Activated T-helper 17 cell treated with anti-CD3 and anti-CD28 coated beads, Interleukin-2, amount 50 U/mL, for 72 hours (primary cell): Measurements from ENCODE around the gene HOXB4. TPM values are rescaled to one million over a fixed set of nuclear protein-coding genes. Genes with fewer than 3 reads are reported as not detected.

ENCODE experiments used
- ATAC-seq: fragments of 150-1000 bp; cut with Tn5 transposase; replicated peaks from 2 replicates; pipeline ENCODE4 v1.10.0; 2021; ENCODE audit warnings: mild to moderate bottlenecking, moderate library complexity
- H3K27ac Mint-ChIP-seq: one replicate; pipeline ENCODE4 v1.8.0; 2022; ENCODE audit warnings: mixed read lengths
- H3K27me3 Mint-ChIP-seq: one replicate; pipeline ENCODE4 v1.8.0; 2022; ENCODE audit warnings: mixed read lengths
- H3K36me3 Mint-ChIP-seq: one replicate; pipeline ENCODE4 v1.8.0; 2022; ENCODE audit warnings: low read depth, mild to moderate bottlenecking, mixed read lengths
- H3K4me1 Mint-ChIP-seq: one replicate; pipeline ENCODE4 v1.8.0; 2022; ENCODE audit warnings: mixed read lengths
- H3K4me3 Mint-ChIP-seq: one replicate; pipeline ENCODE4 v1.8.0; 2022; ENCODE audit warnings: mild to moderate bottlenecking, mixed read lengths
- H3K9me3 Mint-ChIP-seq: one replicate; pipeline ENCODE4 v1.8.0; 2022; ENCODE audit warnings: mixed read lengths
- total RNA-seq, 2 donors: library from RNA; stranded (reverse); gene quantifications; one replicate each; pipeline ENCODE4 v1.2.3, GENCODE V29; 2022

Gene HOXB4
- total RNA-seq, 2 donors from 2014 or later: 2.6 to 2.8 TPM

DNA sequence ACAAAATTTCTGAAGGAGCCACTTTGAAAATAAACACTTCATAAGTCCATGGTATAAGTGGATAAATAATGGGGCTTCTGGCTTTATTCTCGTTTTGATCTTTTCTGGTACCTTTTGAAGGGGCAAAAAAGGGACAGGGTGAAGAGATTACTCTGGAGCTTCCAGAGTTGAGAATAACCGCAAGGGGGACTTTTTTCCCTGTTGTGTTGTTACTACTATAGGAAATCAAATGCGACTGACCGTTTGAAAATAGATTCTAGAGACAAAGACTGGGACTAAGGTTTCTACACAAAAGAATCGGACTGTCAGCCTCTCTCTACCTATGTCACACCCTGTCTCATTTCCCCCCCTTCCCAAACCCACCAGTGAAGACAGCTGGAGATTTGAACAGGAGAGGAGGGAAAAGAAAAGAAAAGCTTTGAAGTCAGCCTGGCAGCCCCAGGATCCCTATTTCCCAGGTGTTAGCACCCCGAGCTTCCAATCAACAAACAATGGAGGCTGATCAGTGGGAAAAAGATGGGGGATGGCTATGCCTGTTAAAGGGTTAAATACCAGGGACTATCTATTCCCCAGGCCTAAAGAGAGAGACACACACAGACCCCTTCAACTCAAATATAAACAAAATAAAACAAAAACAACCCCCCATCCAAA lies 8.4 kb downstream of the HOXB4 start:
- H3K9me3 Mint-ChIP-seq: no peaks in the 10 kb centered on the region
- no peak overlapping the region for H3K27ac Mint-ChIP-seq
- ATAC-seq: no peak
- H3K27me3 Mint-ChIP-seq: peaks cover 7% of the 10 kb centered on the region
- H3K4me3 Mint-ChIP-seq: no peak overlapping the region
- H3K36me3 Mint-ChIP-seq: no peaks in the 10 kb centered on the region
- no peaks in the 10 kb centered on the region for H3K4me1 Mint-ChIP-seq

DNA sequence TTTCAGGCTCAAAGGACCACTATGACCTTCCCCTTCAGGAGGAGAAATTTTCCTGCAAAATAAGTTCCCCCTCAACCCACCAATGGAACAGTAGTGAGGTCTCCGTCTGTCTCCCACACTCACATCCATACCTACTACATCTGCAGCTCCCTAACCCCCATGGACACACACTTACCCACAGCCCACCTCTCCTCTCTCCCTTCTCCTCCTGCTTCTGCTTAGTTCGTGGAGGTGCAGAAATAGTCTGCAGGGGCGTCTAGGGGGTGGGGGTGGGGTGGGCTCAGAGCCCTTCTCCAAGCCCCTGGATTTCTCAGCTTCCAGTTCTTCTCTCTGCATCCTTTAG lies 8.9 kb downstream of the HOXB4 start:
- H3K27ac Mint-ChIP-seq: no peak overlapping the region
- H3K36me3 Mint-ChIP-seq: no peaks in the 10 kb centered on the region
- H3K9me3 Mint-ChIP-seq: no peaks in the 10 kb centered on the region
- no peaks in the 10 kb centered on the region for H3K4me1 Mint-ChIP-seq
- no peak for ATAC-seq
- H3K4me3 Mint-ChIP-seq: no peak overlapping the region
- peaks cover 7% of the 10 kb centered on the region for H3K27me3 Mint-ChIP-seq

DNA sequence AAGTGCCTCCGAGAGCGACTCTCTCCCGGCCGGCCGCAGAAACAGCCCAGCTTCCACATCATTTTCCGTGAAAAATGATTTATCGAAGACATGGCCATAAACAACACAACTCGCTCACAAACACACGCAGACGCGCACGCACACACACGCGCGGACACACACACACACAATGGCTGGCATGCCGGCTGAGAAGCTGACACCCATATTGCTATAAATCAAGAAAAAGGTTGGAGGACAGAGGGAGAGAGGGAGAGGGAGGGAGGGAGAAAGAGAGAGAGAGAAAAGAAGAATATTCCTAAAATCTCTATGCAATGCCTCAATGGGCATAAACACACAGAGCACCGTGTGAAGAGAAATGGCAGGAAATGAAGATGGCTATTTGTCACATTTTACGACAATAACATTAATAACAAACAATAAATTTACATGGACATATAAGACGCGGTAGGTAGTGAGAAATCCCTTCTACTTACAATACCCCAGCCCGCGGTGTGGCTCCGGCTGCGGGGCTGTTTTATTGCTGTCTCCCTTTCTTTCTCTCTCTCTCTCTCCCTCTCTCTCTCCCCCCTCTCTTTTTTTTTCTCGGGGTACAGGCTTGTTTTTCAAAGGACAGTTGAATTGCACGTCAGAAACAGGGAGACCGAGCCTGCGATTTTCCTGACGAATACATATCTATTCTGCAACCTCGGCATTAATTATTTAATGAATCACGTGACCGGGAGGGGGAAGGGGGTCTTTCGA lies 9.5 kb downstream of the HOXB4 start:
- H3K27me3 Mint-ChIP-seq: peaks cover 7% of the 10 kb centered on the region
- no peak overlapping the region for H3K4me3 Mint-ChIP-seq
- no peak overlapping the region for H3K27ac Mint-ChIP-seq
- no peak for ATAC-seq
- H3K36me3 Mint-ChIP-seq: no peaks in the 10 kb centered on the region
- no peaks in the 10 kb centered on the region for H3K4me1 Mint-ChIP-seq
- H3K9me3 Mint-ChIP-seq: no peaks in the 10 kb centered on the region

DNA sequence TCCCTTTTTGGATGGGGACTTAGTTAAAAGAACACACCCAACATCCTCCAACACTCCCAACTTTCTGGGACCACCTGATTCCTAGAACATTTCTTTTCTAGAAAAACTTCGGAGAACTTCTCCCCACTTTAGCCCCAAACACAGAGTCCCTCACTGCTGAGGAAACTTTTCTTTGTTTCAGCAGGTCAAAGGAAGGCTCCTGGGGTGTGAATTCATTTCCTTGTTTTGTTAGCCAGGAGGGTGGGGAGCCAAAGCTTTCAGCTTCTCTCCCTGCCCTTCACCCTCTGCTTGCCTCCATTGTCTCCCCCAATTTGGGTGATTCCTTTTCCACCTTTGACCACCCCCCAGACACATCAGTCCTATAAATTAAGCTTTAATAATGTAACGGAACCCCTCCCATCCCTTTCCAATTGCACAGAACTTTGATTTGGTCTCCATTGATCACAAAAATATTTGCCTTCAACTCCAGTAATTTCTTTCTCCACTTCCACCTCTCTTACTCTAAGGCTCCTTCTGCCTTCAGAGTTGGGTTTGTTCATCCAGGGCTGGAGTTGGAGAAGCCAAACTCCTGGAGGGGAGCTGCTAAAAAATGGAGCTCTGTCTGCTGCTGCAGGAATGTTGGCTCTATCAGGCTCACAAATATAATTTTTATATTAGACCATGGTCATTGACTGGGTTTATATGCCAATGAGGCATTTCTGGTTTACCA lies 10.3 kb downstream of the HOXB4 start:
- Mint-ChIP-seq H3K9me3 (no peaks in the 10 kb centered on the region), H3K4me3 (no peak overlapping the region), H3K36me3 (no peaks in the 10 kb centered on the region), H3K27me3 (peaks cover 7% of the 10 kb centered on the region), H3K4me1 (no peaks in the 10 kb centered on the region), H3K27ac (no peak overlapping the region)
- ATAC-seq: no peak

DNA sequence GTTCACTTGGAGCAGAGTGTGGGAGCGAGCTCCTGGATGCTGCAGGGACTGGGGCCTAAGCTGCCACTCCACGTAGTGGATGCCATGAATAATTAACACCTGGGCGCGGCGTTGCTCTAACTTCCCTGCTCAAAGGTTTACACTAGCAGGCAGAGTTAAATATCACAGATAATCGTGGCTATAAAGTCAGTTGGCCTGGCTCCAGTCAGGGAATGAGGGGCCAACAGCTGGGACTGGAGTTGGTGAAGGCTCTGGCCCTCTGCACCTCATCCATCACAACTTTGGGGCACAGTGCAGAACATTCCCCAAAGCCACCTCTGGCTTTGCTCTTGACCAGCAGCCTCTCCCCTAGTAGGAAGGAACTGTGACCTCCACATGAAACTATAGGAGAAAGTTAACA lies 10.9 kb downstream of the HOXB4 start:
- Mint-ChIP-seq H3K27ac (no peak overlapping the region), H3K4me1 (no peaks in the 10 kb centered on the region), H3K9me3 (no peaks in the 10 kb centered on the region), H3K4me3 (no peak overlapping the region), H3K27me3 (peaks cover 7% of the 10 kb centered on the region), H3K36me3 (no peaks in the 10 kb centered on the region)
- no peak for ATAC-seq

DNA sequence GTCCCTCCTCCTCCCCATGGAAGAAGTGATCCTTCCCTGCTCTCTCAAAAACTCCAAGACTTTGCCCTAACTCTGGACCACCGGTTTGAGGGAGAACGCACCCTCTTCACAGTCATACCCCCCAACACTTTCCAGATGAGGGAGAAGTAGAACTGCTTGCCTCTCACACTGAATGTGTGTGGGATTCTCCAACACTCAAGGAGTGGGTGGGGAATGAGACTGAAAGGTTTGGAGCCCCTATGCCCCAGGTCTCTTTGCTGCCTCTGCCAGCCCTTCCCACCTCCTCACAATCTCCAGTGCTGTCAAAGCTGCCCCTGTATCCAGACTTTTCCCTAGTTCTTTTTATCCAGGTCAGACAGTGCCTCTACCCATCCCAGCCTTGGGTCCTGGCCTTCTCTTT lies 11.4 kb downstream of the HOXB4 start:
- Mint-ChIP-seq H3K27ac (no peak overlapping the region), H3K4me1 (no peaks in the 10 kb centered on the region), H3K4me3 (no peak overlapping the region), H3K36me3 (no peaks in the 10 kb centered on the region), H3K27me3 (peaks cover 7% of the 10 kb centered on the region), H3K9me3 (no peaks in the 10 kb centered on the region)
- no peak for ATAC-seq

DNA sequence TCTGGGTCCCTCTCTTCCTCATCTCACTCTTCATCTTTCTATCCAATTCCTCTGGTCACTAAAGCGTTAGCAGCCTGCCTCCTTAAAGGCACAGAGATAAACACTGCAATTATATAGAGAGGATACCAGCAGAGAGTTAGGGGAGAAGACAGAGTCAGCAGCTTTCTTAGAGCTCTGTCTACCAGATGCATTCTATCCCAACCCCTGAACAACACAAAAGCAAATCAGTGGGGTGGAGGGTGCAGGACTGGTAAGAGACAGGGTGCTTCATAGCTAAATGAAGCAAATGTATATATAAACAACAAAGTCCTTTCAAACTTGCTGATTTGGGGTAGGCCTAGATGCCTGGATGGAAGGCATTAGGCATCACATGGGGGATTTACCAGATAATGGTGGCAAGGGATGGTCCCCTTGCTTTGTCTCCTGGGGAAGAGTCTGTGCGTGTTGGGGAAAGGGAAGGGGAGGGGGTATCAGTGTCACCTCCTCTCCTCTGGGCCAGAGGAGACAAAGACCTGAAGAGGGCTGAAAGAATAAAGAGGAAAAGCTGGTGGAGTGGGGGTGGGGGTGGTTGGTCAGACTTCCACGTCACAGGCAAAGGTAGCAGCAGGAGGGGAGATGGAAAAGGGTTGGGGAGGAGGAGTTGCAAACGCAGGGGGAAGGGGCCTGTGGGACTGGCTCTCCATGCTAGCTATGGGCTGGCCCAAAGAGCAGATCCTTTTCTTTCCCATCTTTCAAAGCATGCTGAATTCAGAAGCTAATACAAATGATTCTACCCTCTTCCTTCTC lies 12.0 kb downstream of the HOXB4 start:
- Mint-ChIP-seq H3K27me3 (peaks cover 7% of the 10 kb centered on the region), H3K9me3 (no peaks in the 10 kb centered on the region), H3K4me1 (no peaks in the 10 kb centered on the region), H3K4me3 (no peak overlapping the region), H3K27ac (no peak overlapping the region), H3K36me3 (no peaks in the 10 kb centered on the region)
- ATAC-seq: no peak

DNA sequence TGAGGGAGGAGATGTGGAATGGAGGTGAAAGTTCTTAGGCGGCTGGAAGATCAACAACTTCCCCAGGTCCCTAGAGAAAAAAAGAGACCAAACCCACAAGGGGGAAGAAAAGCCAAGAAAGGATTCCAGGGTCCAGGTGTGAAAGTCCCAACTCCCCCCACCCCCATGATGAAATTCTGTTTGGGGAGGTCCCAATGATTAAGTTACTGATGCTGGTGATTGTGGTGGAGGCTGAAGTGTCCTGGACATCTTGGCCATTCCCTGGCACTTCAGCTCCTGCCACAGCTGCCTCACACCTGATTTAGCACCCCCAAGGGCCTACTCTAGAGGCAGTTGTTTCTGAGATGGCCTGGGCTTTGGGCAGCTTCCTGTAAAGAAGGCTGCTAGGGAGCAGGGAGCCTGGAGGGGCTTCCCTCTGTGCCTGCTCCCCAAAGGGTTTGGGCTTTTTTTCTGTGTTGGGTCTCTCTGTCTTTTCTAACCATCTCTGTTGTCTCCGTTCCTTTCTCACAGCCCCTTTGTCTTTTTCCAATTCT lies 13.1 kb downstream of the HOXB4 start:
- Mint-ChIP-seq H3K27ac (no peak overlapping the region), H3K27me3 (peaks cover 7% of the 10 kb centered on the region), H3K4me1 (no peaks in the 10 kb centered on the region), H3K9me3 (no peaks in the 10 kb centered on the region), H3K4me3 (no peak overlapping the region), H3K36me3 (no peaks in the 10 kb centered on the region)
- no peak for ATAC-seq

DNA sequence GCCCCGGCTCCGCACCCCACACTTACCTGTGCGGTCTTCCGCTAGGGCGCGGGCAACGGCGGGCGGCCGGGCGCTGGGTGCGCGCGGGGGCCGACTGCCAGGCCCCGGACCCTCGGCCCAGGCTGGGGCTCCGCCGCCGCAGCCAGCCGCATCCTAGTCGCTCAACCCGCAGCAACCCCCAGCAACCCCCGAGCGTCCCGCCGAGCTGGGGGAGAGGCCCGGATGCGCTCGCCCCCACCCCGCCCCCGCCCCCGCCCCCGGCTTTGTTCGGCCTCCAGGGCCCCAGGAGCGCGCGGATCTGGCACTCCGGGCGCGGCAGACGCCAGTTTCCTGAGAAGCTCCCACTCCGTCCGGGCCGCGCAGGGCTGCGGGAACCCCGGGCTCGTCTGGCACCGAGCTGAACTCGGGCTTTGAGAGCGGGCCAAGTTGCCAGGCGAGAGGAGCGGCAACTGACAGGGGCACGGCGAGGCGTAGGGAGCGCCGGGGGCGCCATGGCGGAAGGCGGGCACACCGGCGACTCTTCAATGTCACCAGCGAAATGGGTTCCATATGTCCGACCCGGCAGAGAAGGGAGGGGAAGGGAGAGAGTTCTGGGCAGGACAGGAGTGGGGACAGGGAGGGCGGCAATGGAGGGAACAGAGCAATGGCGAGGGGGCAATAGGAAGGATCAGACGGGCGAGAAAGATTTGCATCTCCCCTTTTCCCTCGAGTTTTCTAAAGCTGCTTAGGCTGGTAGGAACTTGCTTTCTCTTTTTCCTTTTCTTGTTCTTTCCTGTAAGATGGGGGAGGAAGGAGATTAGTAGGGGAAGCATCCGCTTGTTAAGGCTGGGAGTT lies 13.7 kb downstream of the HOXB4 start:
- Mint-ChIP-seq H3K9me3 (no peaks in the 10 kb centered on the region), H3K27ac (no peak overlapping the region), H3K4me1 (no peaks in the 10 kb centered on the region), H3K4me3 (no peak overlapping the region), H3K36me3 (no peaks in the 10 kb centered on the region), H3K27me3 (peaks cover 5% of the 10 kb centered on the region)
- ATAC-seq: no peak

DNA sequence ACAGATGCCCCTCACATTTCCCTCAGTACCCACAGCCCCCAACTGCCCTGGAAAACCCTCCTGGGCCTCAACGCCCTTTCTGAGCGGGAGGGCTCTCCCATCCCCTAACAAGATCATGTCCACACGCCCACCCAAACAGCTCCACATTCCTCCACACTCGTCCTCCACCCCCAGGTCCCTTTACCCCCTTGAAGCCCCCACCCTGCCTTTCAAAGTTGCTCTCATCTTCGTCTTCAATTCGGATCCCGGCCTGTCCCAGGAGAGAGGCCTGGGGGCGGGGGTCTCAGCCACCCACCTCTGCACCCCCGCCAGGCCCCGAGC lies 14.3 kb downstream of the HOXB4 start:
- H3K4me3 Mint-ChIP-seq: no peak overlapping the region
- no peaks in the 10 kb centered on the region for H3K4me1 Mint-ChIP-seq
- no peak for ATAC-seq

DNA sequence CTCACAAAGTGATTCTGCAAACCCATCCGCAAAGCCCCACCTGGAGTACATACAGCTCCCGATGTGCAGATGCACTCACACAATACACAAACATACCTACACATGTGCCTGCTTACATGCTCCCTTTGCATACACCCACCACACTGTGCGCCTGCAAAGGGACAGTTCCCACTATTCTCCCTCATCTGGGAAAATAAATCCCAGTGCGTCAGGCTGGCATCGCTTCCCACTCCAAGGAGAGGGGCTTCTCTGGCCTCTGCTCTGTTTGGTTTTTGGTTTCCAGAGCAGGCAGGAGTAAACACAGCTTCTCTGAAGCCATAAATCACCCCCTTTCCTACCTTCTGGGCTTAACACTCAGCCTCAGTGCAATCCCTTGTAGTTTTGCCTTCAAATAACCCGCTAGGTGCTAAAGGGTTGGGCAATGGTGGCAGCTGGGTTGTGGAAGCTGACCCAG lies 14.7 kb downstream of the HOXB4 start:
- H3K4me1 Mint-ChIP-seq: no peaks in the 10 kb centered on the region
- no peak for ATAC-seq
- no peak overlapping the region for H3K4me3 Mint-ChIP-seq
- H3K36me3 Mint-ChIP-seq: no peaks in the 10 kb centered on the region
- H3K27me3 Mint-ChIP-seq: peaks cover 4% of the 10 kb centered on the region
- no peak overlapping the region for H3K27ac Mint-ChIP-seq
- H3K9me3 Mint-ChIP-seq: no peaks in the 10 kb centered on the region

More for the DNA sequence above, 14.3 kb downstream of the HOXB4 start:
- H3K27me3 Mint-ChIP-seq: no peaks in the 10 kb centered on the region
- H3K36me3 Mint-ChIP-seq: no peaks in the 10 kb centered on the region
- no peak overlapping the region for H3K27ac Mint-ChIP-seq
- H3K9me3 Mint-ChIP-seq: no peaks in the 10 kb centered on the region

DNA sequence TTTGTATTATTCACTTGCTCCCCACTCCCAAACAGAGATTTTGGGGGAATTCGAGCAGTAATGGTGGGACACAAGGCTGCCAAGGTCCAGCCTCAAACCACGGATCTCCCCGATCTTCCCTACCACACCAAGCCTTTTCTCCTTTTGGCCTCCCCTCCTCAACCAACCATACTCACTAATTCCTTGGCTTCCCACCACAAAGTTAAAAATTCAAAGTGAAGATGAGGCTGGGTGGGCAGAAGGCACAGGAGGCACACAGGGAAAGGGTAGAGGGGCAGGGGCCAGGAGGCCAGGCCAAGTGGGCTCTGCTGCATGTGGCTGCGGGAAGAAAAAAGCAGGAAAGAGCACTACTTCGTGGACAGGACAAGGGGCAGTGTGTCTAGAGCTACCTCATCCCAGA lies 15.2 kb downstream of the HOXB4 start:
- Mint-ChIP-seq H3K9me3 (no peaks in the 10 kb centered on the region), H3K4me3 (no peak overlapping the region), H3K27ac (no peak overlapping the region), H3K4me1 (no peaks in the 10 kb centered on the region), H3K36me3 (no peaks in the 10 kb centered on the region), H3K27me3 (peaks cover 4% of the 10 kb centered on the region)
- no peak for ATAC-seq

DNA sequence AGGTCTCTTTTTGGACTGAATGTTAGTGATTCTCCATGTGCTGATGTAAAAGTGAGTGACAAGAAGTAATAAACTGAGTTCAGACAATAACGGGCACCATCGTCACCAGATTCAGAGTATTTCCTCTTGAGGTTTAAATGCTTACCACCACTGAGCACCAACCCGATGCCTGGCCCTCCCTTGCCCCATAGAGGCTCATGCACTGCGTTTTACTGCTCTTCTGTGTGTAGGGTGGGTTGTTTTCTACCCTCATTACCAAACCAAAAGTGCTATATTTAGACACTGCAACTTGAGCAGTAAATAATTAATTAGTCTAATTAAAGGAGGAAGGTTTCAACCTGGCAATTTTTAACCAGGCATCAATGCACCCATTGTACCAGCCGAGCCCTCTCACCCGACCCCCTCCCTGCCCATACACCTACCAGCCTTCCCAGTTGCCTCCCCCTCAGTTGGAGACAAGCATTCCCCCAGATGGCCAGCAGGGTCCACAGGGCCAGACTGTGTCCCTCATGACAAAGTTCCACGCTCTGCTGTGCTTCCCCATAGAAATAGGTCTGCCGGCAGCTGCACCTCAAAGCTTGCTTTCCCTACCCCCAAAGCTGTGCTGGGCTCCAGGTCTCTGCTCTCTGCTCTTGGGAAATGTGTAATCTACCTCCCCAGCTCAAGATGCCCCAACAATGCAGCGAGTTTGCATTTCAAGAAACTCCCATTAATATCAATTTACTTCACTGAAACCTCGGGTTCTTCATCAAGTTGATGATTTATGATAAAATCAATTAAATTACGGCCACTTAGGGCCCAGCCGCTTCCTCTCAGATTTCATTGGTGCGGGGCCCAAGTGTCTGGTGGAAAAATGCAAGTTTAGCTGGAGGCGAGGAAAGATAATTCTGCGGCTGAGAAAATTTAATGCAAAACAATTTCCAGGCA lies 16.0 kb downstream of the HOXB4 start:
- Mint-ChIP-seq H3K4me3 (no peak overlapping the region), H3K9me3 (no peaks in the 10 kb centered on the region), H3K27me3 (peaks cover 4% of the 10 kb centered on the region), H3K4me1 (no peaks in the 10 kb centered on the region), H3K36me3 (no peaks in the 10 kb centered on the region), H3K27ac (no peak overlapping the region)
- ATAC-seq: no peak
